B cell (primary cell): ENCODE data around the gene ACTN3. TPM values are rescaled to one million over a fixed set of nuclear protein-coding genes. Genes with fewer than 3 reads are reported as not detected.

Experiments
- ATAC-seq: fragments of 200-7000 bp; cut with Tn5 transposase; one replicate; pipeline ENCODE4 v1.10.0; 2021; ENCODE audit warnings: low read depth, mild to moderate bottlenecking, moderate number of reproducible peaks, moderate library complexity
- CTCF ChIA-PET: fragments of 350-600 bp; sonication (Branson Sonifier 250); formaldehyde crosslinking; loops from one replicate; lab custom pipeline; 2021; ENCODE audit warnings: antibody characterized with exemption, inconsistent platforms; lab: Charles Lee
- POLR2A ChIA-PET: fragments of 350-600 bp; sonication (Branson Sonifier 250); formaldehyde crosslinking; loops from one replicate; lab custom pipeline; 2021; ENCODE audit warnings: antibody characterized with exemption; lab: Charles Lee
- DNase-seq: peaks from one replicate; pipeline ENCODE4 v3.0.0; 2013
- H2AFZ ChIP-seq: 2 replicates; pipeline ENCODE4 v1.6.1; 2012; ENCODE audit warnings: mild to moderate bottlenecking, low read depth, low read length; ENCODE audit not compliant: insufficient read depth, poor library complexity, severe bottlenecking
- H3K27ac ChIP-seq, 2 donors: 1 replicate in 1 of 2; 2 replicates in 1 of 2; pipeline ENCODE4 v1.5.1; 2012 to 2013; ENCODE audit warnings: low read length in 2 of 2, mild to moderate bottlenecking in 2 of 2, moderate library complexity in 1 of 2
- H3K27me3 ChIP-seq, 4 experiments: fragments of 200-600 bp in 1 of 4; sonication (generic) in 1 of 4; replicated peaks in 1 of 4; 1 replicate in 2 of 4; 2 replicates in 2 of 4; pipeline versions ENCODE4 v1.6.1 to v1.7.0; 2013 to 2016; ENCODE audit warnings: low read length in 3 of 4, mild to moderate bottlenecking in 2 of 4, mixed read lengths in 1 of 4, moderate library complexity in 1 of 4; ENCODE audit not compliant: insufficient read depth in 4 of 4, control insufficient read depth in 3 of 4; ENCODE audit errors: control extremely low read depth in 1 of 4
- H3K36me3 ChIP-seq, 2 experiments: replicated peaks in 1 of 2; 1 replicate in 1 of 2; 2 replicates in 1 of 2; pipeline versions ENCODE4 v1.6.1 to v1.7.1; 2013; ENCODE audit warnings: low read length in 1 of 2; ENCODE audit not compliant: insufficient read depth in 2 of 2, control insufficient read depth in 1 of 2; ENCODE audit errors: control extremely low read depth in 1 of 2, extremely low read depth in 1 of 2
- H3K4me1 ChIP-seq, 2 donors: fragments of 200-600 bp in 1 of 2; sonication (generic) in 1 of 2; 1 replicate in 1 of 2; 2 replicates in 1 of 2; pipeline versions ENCODE4 v1.5.1 to v1.6.1; 2013 to 2017; ENCODE audit warnings: low read length in 2 of 2; ENCODE audit not compliant: control insufficient read depth in 2 of 2, insufficient read depth in 2 of 2
- H3K4me2 ChIP-seq: replicated peaks from 2 replicates; pipeline ENCODE3; 2012; ENCODE audit warnings: mild to moderate bottlenecking, low read depth, low read length; ENCODE audit not compliant: poor library complexity, severe bottlenecking
- H3K4me3 ChIP-seq, 5 experiments: fragments of 200-600 bp in 1 of 5; sonication (generic) in 1 of 5; 1 replicate in 3 of 5; 2 replicates in 2 of 5; pipeline versions ENCODE4 v1.5.1 to v1.7.0; 2011 to 2016; ENCODE audit warnings: low read length in 4 of 5, mild to moderate bottlenecking in 4 of 5, low read depth in 2 of 5, control low read depth in 1 of 5, moderate library complexity in 1 of 5; ENCODE audit not compliant: insufficient read depth in 1 of 5; ENCODE audit errors: control extremely low read depth in 1 of 5, extremely low read depth in 1 of 5
- H3K79me2 ChIP-seq: fragments of 200-600 bp; sonication (generic); one replicate; pipeline ENCODE4 v1.6.0; 2016; ENCODE audit warnings: low read length; ENCODE audit not compliant: control insufficient read depth, insufficient read depth
- H3K9ac ChIP-seq: fragments of 200-600 bp; sonication (generic); 2 replicates; pipeline ENCODE4 v1.6.1; 2017; ENCODE audit warnings: mild to moderate bottlenecking, low read length, moderate library complexity
- H3K9me3 ChIP-seq, 3 donors: one replicate each; pipeline versions ENCODE4 v1.6.1 to v1.7.1; 2013; ENCODE audit warnings: low read length in 2 of 3; ENCODE audit not compliant: control insufficient read depth in 2 of 3, insufficient read depth in 1 of 3; ENCODE audit errors: control extremely low read depth in 1 of 3
- H4K20me1 ChIP-seq: 2 replicates; pipeline ENCODE4 v1.6.0; 2012; ENCODE audit warnings: mild to moderate bottlenecking, low read length; ENCODE audit not compliant: insufficient read depth, control insufficient read depth, poor library complexity, severe bottlenecking
- H3K27ac Mint-ChIP-seq: one replicate; pipeline ENCODE4 v1.8.0; 2021; ENCODE audit warnings: mixed read lengths
- H3K27me3 Mint-ChIP-seq: one replicate; pipeline ENCODE4 v1.8.0; 2021; ENCODE audit warnings: mixed read lengths
- H3K4me1 Mint-ChIP-seq: one replicate; pipeline ENCODE4 v1.8.0; 2021; ENCODE audit warnings: mixed read lengths
- H3K4me3 Mint-ChIP-seq: one replicate; pipeline ENCODE4 v1.8.0; 2021; ENCODE audit warnings: mixed read lengths
- H3K9me3 Mint-ChIP-seq: one replicate; pipeline ENCODE4 v1.8.0; 2022; ENCODE audit warnings: mixed read lengths; ENCODE audit not compliant: insufficient read depth
- CTCF ChIP-seq: fragments of 200-600 bp; IDR thresholded peaks from one replicate; pipeline ENCODE4 v1.8.0; 2022; ENCODE audit warnings: antibody characterized with exemption, mild to moderate bottlenecking
- EZH2 ChIP-seq: IDR thresholded peaks from 2 replicates; pipeline ENCODE4 v1.6.1; 2012; ENCODE audit warnings: borderline replicate concordance, low read depth, mild to moderate bottlenecking, moderate library complexity, low read length; ENCODE audit not compliant: insufficient read depth, poor library complexity, severe bottlenecking
- WGBS: methylation state at CpG from one replicate; pipeline ENCODE4 v1.1.5; 2013; ENCODE audit warnings: missing lambda C conversion rate; ENCODE audit not compliant: insufficient coverage; 5-methylcytosine and 5-hydroxymethylcytosine counted together
- intact Hi-C: fragments of 100-400 bp; cut with micrococcal nuclease; formaldehyde crosslinking; loops from one replicate; pipeline ENCODE4 v1.10.0; 2022
- polyA plus RNA-seq: library from polyadenylated mRNA; depleted of rRNA; stranded (reverse); fragments of >200 nt; gene quantifications from 2 replicates; pipeline ENCODE4 v1.2.3, GENCODE V29; 2012
- total RNA-seq, 2 donors: library from RNA; stranded (reverse); fragments of 120-200 nt in 1 of 2; gene quantifications; 1 replicate in 1 of 2; 2 replicates in 1 of 2; pipeline versions ENCODE4 v1.2.3 to v1.2.4, GENCODE V29; 2013 to 2022

The ACTN3 gene
- total and polyA plus RNA-seq, 2 donors (not counting 1 experiment from before 2014, with no cell fraction given) = 0.22 TPM; not detected in 1

- Histone ChIP-seq H3K36me3 (peaks cover 0 to 3% of the 10 kb centered on the region in 2 experiments), H3K9ac (no peak overlapping the region), H3K79me2 (peaks cover 10% of the 10 kb centered on the region), H3K27me3 (no peaks in the 10 kb centered on the region), H4K20me1 (no peaks in the 10 kb centered on the region), H2AFZ (no peak overlapping the region), H3K9me3 (no peaks in the 10 kb centered on the region), H3K4me2 (no peak overlapping the region), H3K4me1 (peaks cover 26 to 34% of the 10 kb centered on the region in 2 donors), H3K4me3 (no peak overlapping the region), H3K27ac (no peak overlapping the region)
- Mint-ChIP-seq H3K4me1 (peaks cover 30% of the 10 kb centered on the region), H3K27me3 (no peaks in the 10 kb centered on the region), H3K4me3 (peak overlapping the region; percentile 26), H3K9me3 (no peaks in the 10 kb centered on the region), H3K27ac (peak overlapping the region; percentile 20)
- 100% methylated on average over 1 of the region's 5 CpGs for WGBS
- DNase-seq (no peak), ATAC-seq (no peak)
- intact Hi-C loops = loop anchor here (2.0 kb wide), 3 partner anchors 67 to 295 kb away; partner anchors contain the start of genes DPP3, RBM14 and RCE1
- CTCF ChIA-PET = interaction anchor here (6.4 kb wide), 1 partner anchor 131 kb away, joined by 58 read pairs; the partner anchor contains the start of gene RBM4B
- TF ChIP-seq CTCF = no peak
- POLR2A ChIA-PET = interaction anchor here (0.5 kb wide), 1 partner anchor 64 kb away, joined by 4 read pairs; no protein-coding TSS in a partner anchor
Observed at GRCh38 chr11:66547662-66548009, 933 bp downstream of the ACTN3 start.

- no peaks in the 10 kb centered on the region for H4K20me1 ChIP-seq
- Mint-ChIP-seq H3K9me3 (no peaks in the 10 kb centered on the region), H3K27ac (peak overlapping the region; percentile 32), H3K4me3 (peak overlapping the region; percentile 49), H3K27me3 (no peaks in the 10 kb centered on the region), H3K4me1 (peaks cover 27% of the 10 kb centered on the region)
- peaks cover 26 to 34% of the 10 kb centered on the region in 2 donors for H3K4me1 ChIP-seq
- ATAC-seq = no peak
- no peak overlapping the region for H2AFZ ChIP-seq
- H3K9ac ChIP-seq = no peak overlapping the region
- no peak overlapping the region for H3K27ac ChIP-seq
- TF ChIP-seq EZH2 (no peak), CTCF (no peak)
- no peak overlapping the region for H3K4me2 ChIP-seq
- H3K36me3 ChIP-seq = no peaks in the 10 kb centered on the region
- H3K27me3 ChIP-seq = no peaks in the 10 kb centered on the region
- H3K79me2 ChIP-seq = peaks cover 10% of the 10 kb centered on the region
- intact Hi-C loops = no loop called here
- POLR2A ChIA-PET = no interaction called here
- no peaks in the 10 kb centered on the region for H3K9me3 ChIP-seq
- WGBS = 82% methylated on average over 11 of the region's 11 CpGs
- CTCF ChIA-PET = interaction anchor here (6.4 kb wide), 1 partner anchor 131 kb away, joined by 58 read pairs; the partner anchor contains the start of gene RBM4B
- no peak for DNase-seq
- H3K4me3 ChIP-seq = no peak overlapping the region
Observed at GRCh38 chr11:66548041-66548440, 1.3 kb downstream of the ACTN3 start.
